Measurements from ENCODE around the gene LSM7.
A peak's percentile ranks its signal among the peaks of the same experiment; 100 is the strongest.
"Not testable (repeated sequence)": the region's sequence is repeated elsewhere in the genome, so short reads cannot be mapped to it uniquely, and the experiment has no call there.

LSM7 gene

GRCh38 chr19:2302319-2303210 lies 25.8 kb downstream of the LSM7 start:
- no peak for DNase-seq (ENCODE audit: low spot score)

DNA sequence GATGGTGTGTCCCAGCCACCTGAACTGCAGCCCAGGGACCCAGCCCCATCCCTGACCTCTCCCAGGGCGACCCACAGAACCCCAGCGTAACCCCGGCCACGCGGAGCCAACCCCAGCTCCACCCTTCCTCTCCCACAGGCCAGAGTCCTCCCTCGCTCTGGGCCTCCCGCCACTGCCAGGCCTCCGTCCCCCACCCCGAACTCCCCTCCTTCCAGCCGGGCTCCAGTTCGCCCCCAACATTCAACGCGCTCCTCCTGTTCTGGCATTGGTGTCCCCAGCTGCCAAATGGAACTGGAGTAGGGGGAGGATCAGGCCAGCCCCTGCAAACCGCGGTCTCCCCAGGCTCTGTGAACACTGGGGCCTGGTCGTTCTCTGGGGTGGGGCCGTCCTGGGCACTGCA lies 27.9 kb downstream of the LSM7 start:
- no peak for DNase-seq (ENCODE audit: low spot score)

GRCh38 chr19:2296141-2296540 lies 32.2 kb downstream of the LSM7 start:
- DNase-seq (ENCODE audit: low spot score), result no peak

- peak; percentile 77 for DNase-seq (ENCODE audit: low spot score)
These were observed 33.6 kb downstream of the LSM7 start for GRCh38 chr19:2294687-2295335.

DNA sequence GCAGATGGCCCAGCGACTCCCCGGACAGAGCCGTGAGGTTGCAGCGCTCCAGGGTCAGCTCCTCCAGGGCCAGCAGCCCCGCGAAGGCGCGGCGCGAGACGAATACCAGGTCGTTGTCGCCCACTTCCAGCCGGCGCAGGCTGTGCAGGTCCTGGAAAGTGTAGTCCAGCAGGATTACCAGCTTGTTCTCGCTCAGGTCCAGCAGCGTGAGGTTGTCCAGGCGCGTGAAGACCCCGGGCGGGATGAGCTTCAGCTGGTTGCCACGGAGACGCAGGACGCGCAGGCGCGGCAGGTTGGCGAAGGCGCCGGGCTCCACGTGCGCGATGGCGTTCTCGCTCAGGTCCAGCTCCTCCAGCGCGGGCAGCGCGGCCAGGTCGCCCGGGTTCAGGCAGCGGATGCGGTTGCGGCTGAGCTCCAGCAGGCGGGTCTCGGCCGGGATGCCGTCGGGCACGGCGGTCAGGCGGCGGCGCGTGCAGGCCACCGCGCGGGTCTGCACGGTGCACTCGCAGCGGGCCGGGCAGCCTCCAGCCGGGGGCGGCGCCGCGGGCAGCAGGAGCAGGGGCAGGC lies 37.1 kb downstream of the LSM7 start:
- DNase-seq (ENCODE audit: low spot score), result no peak

- DNase-seq (ENCODE audit: low spot score), result no peak
These were observed 37.8 kb downstream of the LSM7 start for GRCh38 chr19:2290441-2291184.

DNA sequence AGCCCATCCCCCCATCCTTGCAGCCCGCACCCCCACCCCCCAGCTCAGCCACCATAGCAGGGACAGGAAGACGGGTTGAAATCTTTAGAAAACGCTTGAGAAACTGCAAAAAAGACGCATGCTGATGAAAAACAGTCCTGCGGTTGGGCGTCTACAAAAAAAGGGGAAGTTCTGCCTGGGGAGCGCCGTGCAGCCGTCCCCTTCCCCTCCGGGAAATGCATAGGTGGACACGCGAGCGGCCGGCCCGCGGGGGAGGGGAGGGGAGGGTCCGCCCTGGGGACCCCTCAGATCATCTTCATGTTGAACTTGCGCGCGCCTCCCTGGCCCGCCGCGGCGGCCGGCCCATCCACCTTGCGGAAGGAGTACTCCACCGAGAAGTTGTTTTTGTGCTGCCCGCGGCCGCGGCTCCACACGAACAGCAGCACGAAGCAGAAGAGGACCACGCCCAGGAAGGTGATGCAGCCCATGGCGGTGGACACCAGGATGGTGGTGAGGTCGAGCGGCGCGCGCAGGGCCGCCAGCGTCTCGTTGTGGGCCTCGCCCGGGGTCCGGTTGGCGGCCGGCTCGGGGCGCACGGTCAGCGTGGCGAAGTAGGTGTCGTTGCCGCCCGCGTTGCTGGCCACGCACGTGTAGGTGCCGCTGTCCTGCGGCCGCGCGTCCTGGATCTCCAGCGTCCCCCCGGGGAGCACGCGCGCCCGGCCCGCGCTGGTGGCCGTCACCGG lies 38.5 kb downstream of the LSM7 start:
- DNase-seq (ENCODE audit: low spot score), result no peak

- DNase-seq (ENCODE audit: low spot score), result no peak
These were observed 39.3 kb downstream of the LSM7 start for GRCh38 chr19:2288818-2289713.

- no peak for DNase-seq (ENCODE audit: low spot score)
These were observed 40.0 kb downstream of the LSM7 start for GRCh38 chr19:2288338-2288817.

DNA sequence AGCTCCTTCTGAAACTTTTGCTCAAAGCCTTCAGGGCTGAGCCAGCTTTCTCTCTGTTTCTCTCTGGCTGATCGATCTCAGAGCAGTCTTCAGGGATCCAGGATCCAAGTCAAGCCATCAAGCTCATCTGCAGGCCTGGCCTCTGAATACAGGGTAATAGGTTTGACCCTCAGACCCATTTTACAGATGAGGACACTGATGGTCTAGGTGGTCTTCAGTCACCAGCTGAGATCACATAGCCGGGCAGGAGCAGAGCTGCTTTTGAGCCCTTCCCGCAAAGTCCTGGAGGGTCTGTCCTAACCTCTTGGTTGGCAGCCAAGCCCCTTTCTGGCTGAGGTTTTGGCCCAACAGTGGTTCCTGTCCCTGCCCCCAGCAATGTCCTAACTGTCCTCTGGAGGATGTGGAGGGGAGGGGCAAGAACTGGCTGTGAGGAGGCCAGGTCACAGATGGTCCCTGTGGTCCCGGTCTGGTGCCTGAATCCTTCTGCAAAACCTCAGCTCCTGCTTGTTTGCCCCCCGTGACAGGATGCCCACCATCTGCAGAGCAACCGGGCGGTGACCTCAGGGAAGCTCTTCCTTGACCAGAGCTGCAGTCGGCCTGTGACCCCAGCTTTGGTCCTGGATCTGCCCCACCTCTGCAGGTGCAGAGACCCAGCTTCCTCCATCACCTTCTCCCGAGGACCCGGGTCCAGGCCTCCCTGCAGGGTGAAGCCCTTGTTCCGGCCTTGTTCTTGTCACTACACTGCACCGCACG lies 40.6 kb downstream of the LSM7 start:
- DNase-seq (ENCODE audit: low spot score), result no peak

GRCh38 chr19:2286402-2287140 lies 41.8 kb downstream of the LSM7 start:
- no peak for DNase-seq (ENCODE audit: low spot score)

DNA sequence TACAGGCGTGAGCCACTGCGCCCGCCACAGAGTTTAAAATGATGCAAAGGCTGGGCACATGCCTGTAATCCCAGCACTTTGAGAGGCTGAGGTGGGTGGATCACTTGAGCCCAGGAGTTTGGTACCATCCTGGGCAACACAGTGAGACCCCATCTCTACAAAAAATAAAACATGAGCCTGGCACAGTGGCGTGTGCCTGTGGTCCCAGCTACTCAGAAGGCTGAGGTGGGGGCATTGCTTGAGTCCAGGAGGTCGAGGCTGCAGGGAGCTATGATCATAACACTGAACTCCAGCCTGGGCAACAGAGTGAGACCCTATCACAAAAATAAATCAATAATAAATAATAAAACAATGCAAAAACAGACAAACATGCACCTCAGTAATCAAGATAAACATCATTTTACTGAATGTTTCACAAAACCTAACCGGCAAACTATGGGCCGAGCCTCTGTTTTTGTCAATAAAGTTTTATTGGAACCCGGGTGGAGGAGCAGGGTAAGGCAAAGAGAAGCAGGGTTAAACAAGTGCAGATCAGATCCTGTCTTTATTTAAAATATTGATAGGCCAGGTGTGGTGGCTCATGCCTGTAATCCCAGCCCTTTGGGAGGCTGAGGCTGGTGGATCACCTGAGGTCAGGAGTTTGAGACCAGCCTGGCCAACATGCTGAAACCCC lies 44.4 kb downstream of the LSM7 start:
- DNase-seq (ENCODE audit: low spot score), result no peak

GRCh38 chr19:2282862-2283237 lies 45.5 kb downstream of the LSM7 start:
- no peak for DNase-seq (ENCODE audit: low spot score)

DNA sequence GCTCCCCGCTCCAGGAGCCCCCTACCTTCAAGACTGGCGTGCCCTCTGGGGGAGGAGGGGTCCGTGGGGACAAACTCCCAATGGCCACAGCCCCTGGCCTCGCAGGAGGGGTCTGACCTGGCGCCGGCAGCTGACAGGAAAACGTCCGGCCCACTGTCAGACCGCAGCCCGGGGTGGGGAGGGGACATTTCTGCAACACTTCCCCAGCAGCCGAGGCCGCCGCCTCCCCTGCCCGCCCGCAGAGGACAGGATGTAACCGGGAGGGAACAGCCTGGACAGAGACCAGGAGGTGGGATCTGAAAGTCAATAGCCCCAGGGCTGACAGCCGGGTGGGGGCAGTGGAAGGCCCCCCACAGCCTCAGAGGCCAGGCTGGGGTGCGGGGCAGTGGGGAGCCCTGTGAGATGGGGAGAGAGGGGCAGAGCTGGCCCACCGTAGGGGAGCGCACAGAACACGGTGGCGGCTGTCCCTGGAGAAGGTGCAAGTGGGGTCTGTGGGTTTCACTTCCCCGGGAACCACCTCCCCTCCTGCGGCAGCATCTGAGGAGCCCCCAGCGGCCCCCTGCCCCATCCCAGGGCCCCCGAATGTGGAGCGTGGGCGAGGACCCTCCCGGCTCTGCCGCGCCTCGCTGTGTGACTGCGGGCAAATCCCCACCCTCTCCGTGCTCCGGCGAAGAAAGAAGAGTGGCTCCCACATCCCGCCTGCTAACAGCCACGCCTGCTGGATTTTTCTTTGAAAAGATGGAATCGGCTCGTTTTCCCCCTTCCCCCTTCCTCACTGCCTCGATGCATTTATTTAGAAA lies 46.1 kb downstream of the LSM7 start, which contains the start of gene PEAK3:
Gene PEAK3, minus strand, starts transcription at position 114 of the 800 bp plus-strand sequence. CDS start 1,244 bp downstream, outside the sequence.
- DNase-seq (ENCODE audit: low spot score), result no peak

GRCh38 chr19:2281265-2282061 lies 46.9 kb downstream of the LSM7 start:
- not testable (repeated sequence) for DNase-seq (ENCODE audit: low spot score)

- no peak for DNase-seq (ENCODE audit: low spot score)
These were observed 47.6 kb downstream of the LSM7 start for GRCh38 chr19:2280633-2281264.

Measured in D341Med (cell line).